Testis (tissue), 2 donors: ENCODE results near the gene PCSK5.

Source experiments
- POLR2A ChIP-seq: fragments of 450-650 bp; IDR thresholded peaks from one replicate; pipeline ENCODE4 v1.6.1; 2017; ENCODE audit warnings: antibody characterized with exemption, mild to moderate bottlenecking, moderate library complexity
- TF ChIP-seq, protein P1 (sequence below), 3 experiments: fragments of 450-650 bp in 2 of 3; fragments of 200-600 bp in 1 of 3; sonication (generic) in 1 of 3; IDR thresholded peaks; one replicate each; pipeline ENCODE4 v1.5.1; 2016 to 2019; ENCODE audit warnings: antibody characterized with exemption in 3 of 3, mild to moderate bottlenecking in 2 of 3, moderate library complexity in 1 of 3

GRCh38 chr9:76371901-76372300, 481.4 kb downstream of the PCSK5 start:
- TF ChIP-seq, protein P1, sequence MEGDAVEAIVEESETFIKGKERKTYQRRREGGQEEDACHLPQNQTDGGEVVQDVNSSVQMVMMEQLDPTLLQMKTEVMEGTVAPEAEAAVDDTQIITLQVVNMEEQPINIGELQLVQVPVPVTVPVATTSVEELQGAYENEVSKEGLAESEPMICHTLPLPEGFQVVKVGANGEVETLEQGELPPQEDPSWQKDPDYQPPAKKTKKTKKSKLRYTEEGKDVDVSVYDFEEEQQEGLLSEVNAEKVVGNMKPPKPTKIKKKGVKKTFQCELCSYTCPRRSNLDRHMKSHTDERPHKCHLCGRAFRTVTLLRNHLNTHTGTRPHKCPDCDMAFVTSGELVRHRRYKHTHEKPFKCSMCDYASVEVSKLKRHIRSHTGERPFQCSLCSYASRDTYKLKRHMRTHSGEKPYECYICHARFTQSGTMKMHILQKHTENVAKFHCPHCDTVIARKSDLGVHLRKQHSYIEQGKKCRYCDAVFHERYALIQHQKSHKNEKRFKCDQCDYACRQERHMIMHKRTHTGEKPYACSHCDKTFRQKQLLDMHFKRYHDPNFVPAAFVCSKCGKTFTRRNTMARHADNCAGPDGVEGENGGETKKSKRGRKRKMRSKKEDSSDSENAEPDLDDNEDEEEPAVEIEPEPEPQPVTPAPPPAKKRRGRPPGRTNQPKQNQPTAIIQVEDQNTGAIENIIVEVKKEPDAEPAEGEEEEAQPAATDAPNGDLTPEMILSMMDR (IDR thresholded peaks at IDR 0.05), result no peak
- TF ChIP-seq POLR2A, result no peak
